Liver (tissue), 3 donors: ENCODE measurements around the gene SPAG16.

Experiments
- ATF3 ChIP-seq: IDR thresholded peaks from 2 replicates; pipeline ENCODE4 v1.6.1; 2016; ENCODE audit warnings: antibody characterized with exemption
- CTCF ChIP-seq: fragments of 150-350 bp; IDR thresholded peaks from 2 replicates; pipeline ENCODE4 v1.5.1; 2017; ENCODE audit warnings: improper control_type of control experiment, low read depth, low read length; ENCODE audit not compliant: missing input control
- MAX ChIP-seq: IDR thresholded peaks from 2 replicates; pipeline ENCODE4 v1.6.1; 2016; ENCODE audit warnings: antibody characterized with exemption
- RAD21 ChIP-seq, 2 donors: IDR thresholded peaks; 2 replicates each; pipeline ENCODE4 v1.6.1; 2016; ENCODE audit warnings: antibody characterized with exemption in 2 of 2, mild to moderate bottlenecking in 2 of 2
- REST ChIP-seq: IDR thresholded peaks from 2 replicates; pipeline ENCODE4 v1.6.1; 2016; ENCODE audit warnings: antibody characterized with exemption, mild to moderate bottlenecking
- SP1 ChIP-seq: IDR thresholded peaks from 2 replicates; pipeline ENCODE4 v1.6.1; 2018; ENCODE audit warnings: antibody characterized with exemption, mild to moderate bottlenecking
- TAF1 ChIP-seq: conservative IDR thresholded peaks from 2 replicates; pipeline ENCODE4 v1.6.1; 2016; ENCODE audit warnings: antibody characterized with exemption, mild to moderate bottlenecking
- YY1 ChIP-seq: IDR thresholded peaks from 2 replicates; pipeline ENCODE4 v1.6.1; 2016; ENCODE audit warnings: antibody characterized with exemption, mild to moderate bottlenecking
- ZBTB33 ChIP-seq: IDR thresholded peaks from 2 replicates; pipeline ENCODE4 v1.6.1; 2016; ENCODE audit warnings: antibody characterized with exemption
- donor health status: healthy.
- donor health status: healthy.

- TF ChIP-seq RAD21 (IDR thresholded peaks at IDR 0.05) (no peak), CTCF (no peak), ATF3 (no peak), TAF1 (no peak), SP1 (no peak), REST (no peak), MAX (no peak), YY1 (no peak), ZBTB33 (no peak)
These were observed 792.3 kb downstream of the SPAG16 start for GRCh38 chr2:214076527-214076926.
